NB4 (cell line): ENCODE data around the gene TRMT2A.

ENCODE experiments used
- DNase-seq: peaks from one replicate; pipeline ENCODE4 v3.0.0; 2010; ENCODE audit warnings: low read depth
- H3K4me3 ChIP-seq: one replicate; pipeline ENCODE4 v1.5.1; 2011; ENCODE audit warnings: mild to moderate bottlenecking, low read depth, low read length, moderate library complexity
- CTCF ChIP-seq: IDR thresholded peaks from one replicate; pipeline ENCODE4 v1.5.1; 2012; ENCODE audit warnings: low read depth, low read length
- MAX ChIP-seq: IDR thresholded peaks from 2 replicates; pipeline ENCODE4 v1.6.1; 2011; ENCODE audit warnings: low read depth, low read length
- MYC ChIP-seq: IDR thresholded peaks from 2 replicates; pipeline ENCODE4 v1.6.1; 2011; ENCODE audit warnings: low read depth, low read length
- POLR2A ChIP-seq: IDR thresholded peaks from 2 replicates; pipeline ENCODE4 v1.6.1; 2011; ENCODE audit warnings: mild to moderate bottlenecking; ENCODE audit not compliant: insufficient read length; ENCODE audit errors: extremely low read depth

Gene TRMT2A

GRCh38 chr22:20146777-20147176 lies 29.8 kb upstream of the TRMT2A start:
- H3K4me3 ChIP-seq: no peak overlapping the region
- no peak for TF ChIP-seq CTCF
- no peak for TF ChIP-seq MYC
- no peak for TF ChIP-seq POLR2A
- no peak for TF ChIP-seq MAX
- DNase-seq: no peak

DNA sequence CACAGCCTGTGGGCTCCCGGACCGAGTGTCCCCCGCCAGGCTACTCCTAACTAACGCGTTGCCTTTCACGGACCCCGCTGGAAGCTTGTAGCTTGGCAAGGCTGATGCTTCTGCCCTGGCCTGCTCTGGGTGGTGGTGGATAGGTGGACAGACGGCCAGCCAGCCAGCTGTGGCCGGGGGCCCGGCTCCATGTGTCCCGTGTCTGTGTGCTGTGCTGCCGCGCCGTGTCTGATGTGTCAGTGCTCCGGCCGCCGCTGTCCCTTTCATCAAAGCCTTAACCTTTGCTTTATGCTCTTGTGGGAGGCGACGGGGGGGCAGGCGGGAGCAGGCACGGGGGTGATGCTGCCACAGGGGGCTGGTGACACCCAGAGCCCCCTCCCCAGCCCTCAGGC lies 28.8 kb upstream of the TRMT2A start:
- H3K4me3 ChIP-seq: no peak overlapping the region
- no peak for DNase-seq
- TF ChIP-seq MAX: no peak
- no peak for TF ChIP-seq CTCF
- TF ChIP-seq POLR2A: no peak
- TF ChIP-seq MYC: no peak

GRCh38 chr22:20145206-20145831 lies 28.3 kb upstream of the TRMT2A start:
- H3K4me3 ChIP-seq: no peak overlapping the region
- no peak for DNase-seq
- TF ChIP-seq CTCF (no peak), MYC (no peak), MAX (no peak), POLR2A (no peak)

DNA sequence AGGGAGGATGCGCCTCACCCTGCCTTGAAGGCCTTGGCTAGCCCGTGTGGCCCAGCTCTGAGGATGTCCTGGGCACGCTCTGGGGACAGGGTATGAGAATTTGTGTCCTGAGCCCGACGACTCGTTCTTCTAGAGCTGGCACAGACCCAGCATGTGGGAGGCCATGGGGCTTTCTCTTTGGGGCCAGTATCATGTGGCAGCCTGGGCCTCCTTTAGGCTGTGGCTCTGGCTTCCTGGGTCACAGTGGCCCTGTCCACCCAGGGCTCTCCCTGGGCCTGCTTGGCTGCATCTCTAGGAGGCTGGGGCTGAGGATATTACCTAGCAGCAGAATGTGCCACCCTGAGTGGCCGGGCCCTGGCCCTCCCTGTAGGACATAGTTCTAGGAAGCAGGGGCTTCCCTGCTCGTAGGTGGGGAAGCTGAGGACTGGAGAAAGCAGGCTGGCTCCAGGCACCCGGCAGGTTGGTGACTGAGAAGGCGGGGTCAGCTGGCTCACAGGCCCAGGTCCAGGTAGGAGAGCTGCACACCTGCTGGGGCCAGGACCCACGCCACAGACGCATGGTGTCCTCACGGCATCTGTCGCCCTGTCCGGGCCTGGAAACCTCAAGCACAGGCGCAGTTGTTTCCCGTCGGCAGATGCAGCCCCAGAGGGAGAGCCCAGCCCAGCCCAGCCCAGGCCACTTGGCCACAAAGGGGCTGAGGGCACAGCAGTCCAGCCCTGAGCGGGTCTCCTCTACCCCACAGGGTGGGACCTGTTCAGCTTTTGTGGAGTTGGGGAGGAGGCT lies 27.0 kb upstream of the TRMT2A start:
- TF ChIP-seq POLR2A (no peak), MYC (no peak), CTCF (no peak), MAX (no peak)
- H3K4me3 ChIP-seq: no peak overlapping the region
- no peak for DNase-seq

- TF ChIP-seq POLR2A: no peak
- no peak for TF ChIP-seq MAX
- TF ChIP-seq MYC: no peak
- TF ChIP-seq CTCF: no peak
- no peak overlapping the region for H3K4me3 ChIP-seq
- no peak for DNase-seq
These were observed 25.9 kb upstream of the TRMT2A start for GRCh38 chr22:20142711-20143621.
